ENCODE measurements around the gene AP1S2. TPM values are rescaled to one million over a fixed set of nuclear protein-coding genes. Genes with fewer than 3 reads are reported as not detected.

AP1S2 gene
- total and polyA plus RNA-seq, 2 of the 8 experiments (the other 6 are each of a cell fraction or from before 2014, with no cell fraction given) = 88.2 to 237 TPM

GRCh38 chrX:15816886-15817285 is 37.7 kb downstream of the AP1S2 start:
- peak overlapping the region; percentile 94 for H2BK5ac ChIP-seq (ENCODE audit: low read depth, low read length)
- peak overlapping the region; percentile 88; the same call in 1 of the 2 replicates for H2BK12ac ChIP-seq (ENCODE audit: low read depth, low read length)
- H2BK120ac ChIP-seq (replicated peaks; ENCODE audit: low read depth, low read length) = peak overlapping the region; percentile 43
- H3K4me1 ChIP-seq (replicated peaks in 1 of 4; ENCODE audit: control insufficient read depth in 3 of 4, insufficient read depth in 4 of 4, low read length in 3 of 4) = peaks cover 1 to 10% (median 7%) of the 10 kb centered on the region in 4 experiments; a peak in 5 of 7 replicates
- H2BK15ac ChIP-seq (ENCODE audit: low read length) = no peak overlapping the region
- H2AK5ac ChIP-seq (ENCODE audit: low read depth, low read length) = no peak overlapping the region
- no peaks in the 10 kb centered on the region for H3K79me2 ChIP-seq (ENCODE audit: control insufficient read depth in 1 of 2, insufficient read depth in 2 of 2, low read length in 2 of 2)
- H4K91ac ChIP-seq (replicated peaks; ENCODE audit: insufficient read length, low read length) = peak overlapping the region; percentile 68
- no peaks in the 10 kb centered on the region for H3K9me3 ChIP-seq (ENCODE audit: insufficient read depth in 2 of 2, low read depth in 1 of 2, low read length in 1 of 2)
- no peak overlapping the region; a peak in 1 of 4 replicates for H3K4me2 ChIP-seq (ENCODE audit: insufficient read depth in 1 of 2, low read depth in 2 of 2, low read length in 2 of 2)
- ChIA-PET POLR2A (ENCODE audit: partially characterized antibody) (interaction anchor here (1.3 to 1.7 kb wide), 5 partner anchors 9 to 902 kb away, joined by 3 to 9 read pairs (median 5); partner anchors contain the start of genes SYAP1 and ZRSR2), CTCF (ENCODE audit: partially characterized antibody) (interaction anchor here (1.4 to 1.8 kb wide), 5 partner anchors 9 to 628 kb away, joined by 4 to 6 read pairs (median 5); no protein-coding TSS in a partner anchor)
- no peak overlapping the region for H3K14ac ChIP-seq (ENCODE audit: insufficient read length)
- no peak overlapping the region for H3K56ac ChIP-seq (replicated peaks; ENCODE audit: insufficient read length, low read depth, low read length)
- peak overlapping the region; percentile 77 for H4K5ac ChIP-seq (ENCODE audit: insufficient read length, low read depth, low read length)
- no peak for TF ChIP-seq BRCA1 (IDR thresholded peaks at IDR 0.05; ENCODE audit: low read depth, low read length)
- TF ChIP-seq KDM4A (IDR thresholded peaks at IDR 0.05; ENCODE audit: low read depth, low read length, severe bottlenecking) = no peak
- no peak for TF ChIP-seq POLR2A (IDR thresholded peaks at IDR 0.05; ENCODE audit: control extremely low read depth in 1 of 2, low read depth in 2 of 2, low read length in 2 of 2)
- no peak for TF ChIP-seq MAX (IDR thresholded peaks at IDR 0.05)
- DNase-seq (ENCODE audit: low read depth in 1 of 2, low spot score in 2 of 2) (no peak), FAIRE-seq (peak; percentile 70)
- no peaks in the 10 kb centered on the region for H3K79me1 ChIP-seq (ENCODE audit: low read depth, low read length)
- WGBS, 2 experiments (ENCODE audit: extremely low coverage in 1 of 2, insufficient coverage in 1 of 2, insufficient read length in 1 of 2, insufficient replicate concordance in 2 of 2, low coverage in 1 of 2, low lambda C conversion rate in 2 of 2, missing lambda C conversion rate in 1 of 2) = 83% methylated on average over 4 of the region's 4 CpGs; no CpG with 5 or more reads in 1 of the 2 experiments
- no peak overlapping the region for H3K4ac ChIP-seq (replicated peaks; ENCODE audit: insufficient read length, low read depth, low read length)
- no peaks in the 10 kb centered on the region for H3K27me3 ChIP-seq (replicated peaks in 1 of 4; ENCODE audit: control insufficient read depth in 3 of 4, extremely low read depth in 1 of 4, insufficient read depth in 3 of 4, low read length in 3 of 4)
- H2BK20ac ChIP-seq (ENCODE audit: low read length) = peak overlapping the region; percentile 23; the same call in 1 of the 2 replicates
- peak overlapping the region; percentile 81; the same call in 1 of the 2 replicates for H3K18ac ChIP-seq (ENCODE audit: extremely low read depth, low read length)
- H4K20me1 ChIP-seq (replicated peaks in 1 of 2; ENCODE audit: control insufficient read depth in 1 of 2, insufficient read depth in 2 of 2, low read length in 2 of 2) = no peaks in the 10 kb centered on the region
- no peak overlapping the region for H3K4me3 ChIP-seq (ENCODE audit: extremely low read depth in 1 of 4, insufficient read depth in 2 of 4, low read depth in 3 of 4, low read length in 4 of 4)
- H3K9ac ChIP-seq (replicated peaks in 1 of 4; ENCODE audit: extremely low read depth in 1 of 4, low read depth in 3 of 4, low read length in 3 of 4) = no peak overlapping the region
- H4K8ac ChIP-seq (ENCODE audit: extremely low read depth, insufficient read depth, low read length) = no peak overlapping the region
- H3K23me2 ChIP-seq (ENCODE audit: low read depth, low read length) = no peaks in the 10 kb centered on the region
- peaks cover 0 to 26% (median 4%) of the 10 kb centered on the region in 4 experiments; a peak in 4 of 8 replicates for H3K36me3 ChIP-seq (ENCODE audit: control insufficient read depth in 2 of 4, insufficient read depth in 4 of 4, low read length in 3 of 4)
- no peak overlapping the region for H2AFZ ChIP-seq (ENCODE audit: low read length)
- H3K23ac ChIP-seq (ENCODE audit: insufficient read length) = no peak overlapping the region
- peak overlapping the region; percentile 81 for H3K27ac ChIP-seq (ENCODE audit: low read depth, low read length)
